HFFc6 (cell line): Measurements from ENCODE around the gene DNAH2. TPM values are rescaled to one million over a fixed set of nuclear protein-coding genes. Genes with fewer than 3 reads are reported as not detected.

Experiments used
- DNase-seq: peaks from one replicate; pipeline ENCODE4 v3.0.0-alpha.2; 2018
- H3K27ac Mint-ChIP-seq: 2 replicates; pipeline ENCODE4 v1.8.0; 2020; ENCODE audit warnings: mild to moderate bottlenecking, mixed read lengths
- H3K27me3 Mint-ChIP-seq: 2 replicates; pipeline ENCODE4 v1.8.0; 2021; ENCODE audit warnings: mild to moderate bottlenecking, moderate library complexity, mixed read lengths; ENCODE audit not compliant: insufficient read depth
- H3K36me3 Mint-ChIP-seq: 2 replicates; pipeline ENCODE4 v1.8.0; 2021; ENCODE audit warnings: low read depth, mixed read lengths
- H3K4me1 Mint-ChIP-seq: 2 replicates; pipeline ENCODE4 v1.8.0; 2020; ENCODE audit warnings: low read depth, mixed read lengths
- H3K4me3 Mint-ChIP-seq: 2 replicates; pipeline ENCODE4 v1.8.0; 2020; ENCODE audit warnings: mild to moderate bottlenecking, moderate library complexity, mixed read lengths
- H3K9me3 Mint-ChIP-seq: 2 replicates; pipeline ENCODE4 v1.8.0; 2020; ENCODE audit warnings: mild to moderate bottlenecking, mixed read lengths
- CTCF ChIP-seq: fragments of 200-600 bp; sonication (generic); IDR thresholded peaks from 2 replicates; pipeline ENCODE4 v1.5.0; 2021; ENCODE audit warnings: antibody characterized with exemption, mild to moderate bottlenecking
- total RNA-seq, 6 experiments: library from RNA; stranded (reverse); fragmentation: NEBNext Ultra II Directional; extraction: Animal tissue kit (Norgen Biotek cat#: 25700); gene quantifications; 2 replicates in 1 of 6; 3 replicates in 5 of 6; pipeline ENCODE4 v1.2.3, GENCODE V29; 2021

Gene DNAH2
- total RNA-seq, 6 experiments from 2014 or later: not detected

- Mint-ChIP-seq H3K4me1 (peaks cover 6% of the 10 kb centered on the region; the same call in 1 of the 2 replicates), H3K9me3 (no peaks in the 10 kb centered on the region), H3K36me3 (no peaks in the 10 kb centered on the region), H3K27me3 (peaks cover 13% of the 10 kb centered on the region), H3K27ac (no peak overlapping the region), H3K4me3 (no peak overlapping the region)
- no peak for TF ChIP-seq CTCF
- no peak for DNase-seq
Measured at GRCh38 chr17:7811251-7811650, 93.7 kb downstream of the DNAH2 start.

- H3K27me3 Mint-ChIP-seq: peaks cover 26% of the 10 kb centered on the region
- no peaks in the 10 kb centered on the region for H3K9me3 Mint-ChIP-seq
- TF ChIP-seq CTCF: no peak
- H3K4me3 Mint-ChIP-seq: no peak overlapping the region
- H3K27ac Mint-ChIP-seq: no peak overlapping the region
- no peaks in the 10 kb centered on the region for H3K36me3 Mint-ChIP-seq
- DNase-seq: no peak
- H3K4me1 Mint-ChIP-seq: no peaks in the 10 kb centered on the region
Measured at GRCh38 chr17:7814969-7815368, 97.4 kb downstream of the DNAH2 start.

GRCh38 chr17:7816926-7817642 is 99.5 kb downstream of the DNAH2 start:
- no peaks in the 10 kb centered on the region for H3K9me3 Mint-ChIP-seq
- DNase-seq: no peak
- H3K36me3 Mint-ChIP-seq: no peaks in the 10 kb centered on the region

GRCh38 chr17:7817643-7817964 is 100.1 kb downstream of the DNAH2 start:
- peaks cover 32% of the 10 kb centered on the region for H3K27me3 Mint-ChIP-seq
- H3K4me1 Mint-ChIP-seq: no peaks in the 10 kb centered on the region
- H3K4me3 Mint-ChIP-seq: no peak overlapping the region
- no peak for TF ChIP-seq CTCF
- no peaks in the 10 kb centered on the region for H3K9me3 Mint-ChIP-seq
- H3K27ac Mint-ChIP-seq: no peak overlapping the region
- DNase-seq: no peak
- no peaks in the 10 kb centered on the region for H3K36me3 Mint-ChIP-seq

More at GRCh38 chr17:7816926-7817642, 99.5 kb downstream of the DNAH2 start:
- Mint-ChIP-seq H3K4me3 (no peak overlapping the region), H3K27ac (no peak overlapping the region), H3K4me1 (no peaks in the 10 kb centered on the region), H3K27me3 (peaks cover 33% of the 10 kb centered on the region)
- TF ChIP-seq CTCF: no peak

GRCh38 chr17:7818026-7818425 is 100.5 kb downstream of the DNAH2 start:
- H3K4me3 Mint-ChIP-seq: no peak overlapping the region
- no peaks in the 10 kb centered on the region for H3K36me3 Mint-ChIP-seq
- no peaks in the 10 kb centered on the region for H3K4me1 Mint-ChIP-seq
- no peak overlapping the region for H3K27ac Mint-ChIP-seq
- no peak for DNase-seq
- no peak for TF ChIP-seq CTCF
- H3K27me3 Mint-ChIP-seq: peaks cover 32% of the 10 kb centered on the region
- no peaks in the 10 kb centered on the region for H3K9me3 Mint-ChIP-seq
